SH-SY5Y (cell line): ENCODE data around the gene ZNF823.

Experiments
- GATA2 ChIP-seq: IDR thresholded peaks from 2 replicates; pipeline ENCODE4 v1.6.1; 2011; ENCODE audit warnings: mild to moderate bottlenecking, low read depth, low read length
- GATA3 ChIP-seq: IDR thresholded peaks from 2 replicates; pipeline ENCODE4 v1.6.1; 2011; ENCODE audit warnings: low read depth, mild to moderate bottlenecking, low read length, moderate library complexity

DNA sequence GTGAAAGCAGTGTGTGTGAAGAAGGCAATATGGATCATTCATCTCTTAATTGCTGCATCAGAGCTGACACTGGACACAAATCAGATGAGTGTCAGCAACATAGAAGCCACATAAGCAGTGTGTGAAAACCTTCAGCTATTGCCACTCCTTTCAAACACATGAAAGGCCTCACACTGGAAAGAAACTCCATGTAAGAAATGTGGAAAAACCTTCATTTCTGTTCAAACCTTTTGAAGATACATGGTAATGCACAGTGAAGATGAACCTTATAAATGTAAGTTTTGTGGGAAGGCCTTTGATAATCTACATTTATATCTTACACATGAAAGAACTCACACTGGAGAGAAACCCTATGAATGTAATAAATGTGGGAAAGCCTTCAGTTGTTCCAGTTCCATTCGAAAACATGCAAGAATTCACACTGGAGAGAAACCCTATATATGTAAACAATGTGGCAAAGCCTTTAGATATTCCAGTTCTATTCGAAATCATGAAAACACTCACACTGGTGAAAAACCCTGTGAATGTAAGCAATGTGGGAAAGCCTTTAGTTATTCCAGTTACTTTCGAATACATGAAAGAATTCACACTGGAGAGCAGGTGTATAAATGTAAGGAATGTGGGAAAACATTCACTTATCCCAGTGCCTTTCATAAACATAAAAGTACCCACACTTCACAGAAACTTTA is 53.6 kb downstream of the ZNF823 start:
- TF ChIP-seq GATA2, result no peak
- no peak for TF ChIP-seq GATA3
